Ectodermal cell (in vitro differentiated cells): ENCODE data around the gene RASD2.

Experiments used
- H3K27ac ChIP-seq: 2 replicates; pipeline ENCODE4 v1.7.0; 2013; ENCODE audit warnings: mild to moderate bottlenecking, low read depth, low read length; ENCODE audit not compliant: insufficient read depth, poor library complexity, severe bottlenecking
- H3K27me3 ChIP-seq: 2 replicates; pipeline ENCODE4 v1.7.0; 2013; ENCODE audit warnings: mild to moderate bottlenecking, low read length; ENCODE audit not compliant: insufficient read depth, control insufficient read depth, poor library complexity, severe bottlenecking
- H3K36me3 ChIP-seq: one replicate; pipeline ENCODE4 v1.7.0; 2013; ENCODE audit warnings: low read length; ENCODE audit not compliant: control insufficient read depth, insufficient read depth
- H3K4me1 ChIP-seq: one replicate; pipeline ENCODE4 v1.7.0; 2013; ENCODE audit warnings: low read length; ENCODE audit not compliant: control insufficient read depth, insufficient read depth
- H3K4me3 ChIP-seq: 2 replicates; pipeline ENCODE4 v1.7.0; 2013; ENCODE audit warnings: low read depth, low read length, control low read depth; ENCODE audit not compliant: insufficient read depth
- H3K9me3 ChIP-seq: 2 replicates; pipeline ENCODE4 v1.7.0; 2013; ENCODE audit warnings: mild to moderate bottlenecking, low read length, moderate library complexity; ENCODE audit not compliant: control insufficient read depth
- WGBS, 2 experiments: methylation state at CpG; one replicate each; pipeline ENCODE4 v1.1.7; 2013; ENCODE audit warnings: missing lambda C conversion rate in 2 of 2; 5-methylcytosine and 5-hydroxymethylcytosine counted together

The RASD2 gene

GRCh38 chr22:35570686-35571194, 30.1 kb downstream of the RASD2 start:
- no peaks in the 10 kb centered on the region for H3K36me3 ChIP-seq
- 90 to 91% methylated on average over 14 of the region's 14 CpGs for WGBS, 2 experiments
- no peak overlapping the region for H3K4me3 ChIP-seq
- H3K27me3 ChIP-seq, result peaks cover 3% of the 10 kb centered on the region
- no peaks in the 10 kb centered on the region for H3K9me3 ChIP-seq
- peaks cover 12% of the 10 kb centered on the region for H3K4me1 ChIP-seq
- no peak overlapping the region for H3K27ac ChIP-seq

DNA sequence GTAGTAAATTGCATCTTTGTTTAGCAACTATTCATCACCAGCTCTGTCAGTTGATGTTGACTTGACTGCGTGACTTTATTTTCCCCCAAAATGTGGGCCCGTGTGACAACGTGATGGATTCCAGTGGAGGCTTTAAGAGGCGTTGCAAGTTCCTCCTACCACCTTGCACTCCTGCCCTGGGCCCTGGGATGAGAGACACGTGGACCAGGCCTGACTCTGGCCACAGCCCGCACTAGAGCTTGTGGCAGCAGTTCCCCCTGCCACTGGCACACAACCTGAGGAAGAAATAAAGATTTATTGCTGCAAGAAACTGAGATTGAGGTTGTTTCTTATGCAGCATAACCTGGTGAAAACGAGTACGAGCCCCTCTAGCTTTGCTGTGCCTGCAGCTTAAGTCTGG, 31.9 kb downstream of the RASD2 start:
- no peak overlapping the region for H3K27ac ChIP-seq
- 84 to 85% methylated on average over 8 of the region's 8 CpGs for WGBS, 2 experiments
- no peak overlapping the region for H3K4me3 ChIP-seq
- H3K36me3 ChIP-seq, result no peaks in the 10 kb centered on the region
- H3K4me1 ChIP-seq, result peaks cover 11% of the 10 kb centered on the region
- no peaks in the 10 kb centered on the region for H3K9me3 ChIP-seq
- peaks cover 3% of the 10 kb centered on the region for H3K27me3 ChIP-seq

DNA sequence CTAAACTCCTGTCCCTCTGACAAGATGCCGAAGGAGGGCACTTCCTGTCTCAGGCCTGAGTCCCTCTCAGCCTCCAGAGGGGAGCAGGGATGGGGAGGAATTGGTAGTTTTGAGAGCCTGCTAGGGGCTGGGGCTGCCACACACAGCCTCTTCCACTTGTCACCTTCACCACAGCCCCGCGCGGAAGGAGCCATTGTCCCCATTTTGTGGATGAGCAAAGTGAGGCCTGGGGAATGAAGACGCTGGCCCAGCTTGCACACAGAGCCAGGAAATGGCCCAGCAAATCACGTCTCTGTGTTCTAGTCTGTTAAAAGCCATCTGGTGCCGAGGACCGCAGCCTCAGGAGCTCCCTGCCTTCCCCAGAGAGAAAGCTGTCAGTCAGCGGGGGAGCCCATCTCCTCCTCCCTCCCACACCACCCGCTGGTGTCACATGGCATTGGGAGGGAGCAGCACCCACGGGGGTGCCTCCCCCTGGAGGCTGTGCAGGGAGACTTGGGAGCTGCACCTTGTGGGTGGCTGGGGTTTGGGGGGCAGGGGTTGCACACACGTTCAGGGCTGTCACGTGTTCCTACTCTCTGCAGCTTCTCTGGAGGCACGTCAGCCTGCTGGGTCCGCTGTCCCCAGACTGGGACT, 34.6 kb downstream of the RASD2 start:
- Histone ChIP-seq H3K36me3 (no peaks in the 10 kb centered on the region), H3K27me3 (peaks cover 3% of the 10 kb centered on the region), H3K4me3 (no peak overlapping the region), H3K27ac (no peak overlapping the region), H3K9me3 (no peaks in the 10 kb centered on the region), H3K4me1 (peaks cover 4% of the 10 kb centered on the region)
- 63 to 67% methylated on average over 15 of the region's 15 CpGs for WGBS, 2 experiments

GRCh38 chr22:35576671-35577070, 36.0 kb downstream of the RASD2 start:
- Histone ChIP-seq H3K4me1 (peaks cover 4% of the 10 kb centered on the region), H3K36me3 (no peaks in the 10 kb centered on the region), H3K4me3 (no peak overlapping the region), H3K27me3 (peaks cover 3% of the 10 kb centered on the region), H3K9me3 (no peaks in the 10 kb centered on the region), H3K27ac (no peak overlapping the region)
- 95 to 96% methylated on average over 8 of the region's 8 CpGs for WGBS, 2 experiments

- Histone ChIP-seq H3K27ac (no peak overlapping the region), H3K27me3 (peaks cover 3% of the 10 kb centered on the region), H3K9me3 (no peaks in the 10 kb centered on the region), H3K4me1 (peaks cover 4% of the 10 kb centered on the region), H3K36me3 (no peaks in the 10 kb centered on the region), H3K4me3 (no peak overlapping the region)
- WGBS, 2 experiments, result 87 to 92% methylated on average over 2 of the region's 2 CpGs
Measured at GRCh38 chr22:35577799-35578659, 37.4 kb downstream of the RASD2 start.

DNA sequence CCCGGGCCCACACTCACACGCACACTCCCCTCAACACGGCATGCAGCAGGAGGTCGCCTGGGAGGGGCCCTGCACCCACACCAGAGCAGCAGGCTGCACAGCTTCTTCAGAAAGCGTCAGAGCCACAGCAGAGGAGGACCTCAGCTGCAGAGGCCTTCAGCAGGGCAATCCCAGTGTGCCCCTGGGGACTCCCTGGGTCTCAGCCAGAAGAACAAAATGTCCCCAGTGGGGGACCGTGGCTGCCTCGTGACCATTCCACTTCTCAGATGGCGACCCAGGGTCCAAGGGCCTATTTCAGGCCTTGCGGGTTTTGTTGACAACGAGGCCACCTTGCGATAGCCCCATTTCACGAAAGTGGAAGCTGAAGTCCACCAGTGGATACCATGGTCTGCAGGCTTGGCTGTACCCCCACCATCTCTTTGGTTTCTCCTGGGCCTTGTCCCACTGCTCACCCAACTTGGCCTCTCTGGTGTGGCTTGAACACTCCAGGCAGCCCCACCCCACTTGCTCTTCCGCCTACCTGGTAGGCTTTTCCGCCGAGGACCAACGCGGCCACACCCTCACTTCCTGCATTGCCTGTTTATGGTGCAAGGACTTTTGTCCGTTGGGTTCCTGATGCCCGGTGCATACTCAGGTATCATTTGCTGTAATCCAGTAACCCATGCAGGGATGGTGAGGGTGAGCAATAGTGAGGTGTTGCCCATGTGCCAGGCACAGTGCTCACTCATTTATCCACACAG, 38.4 kb downstream of the RASD2 start:
- Histone ChIP-seq H3K4me1 (peaks cover 4% of the 10 kb centered on the region), H3K4me3 (no peak overlapping the region), H3K36me3 (no peaks in the 10 kb centered on the region), H3K27ac (no peak overlapping the region), H3K9me3 (no peaks in the 10 kb centered on the region), H3K27me3 (peaks cover 3% of the 10 kb centered on the region)
- 91% methylated on average over 19 of the region's 19 CpGs for WGBS, 2 experiments

DNA sequence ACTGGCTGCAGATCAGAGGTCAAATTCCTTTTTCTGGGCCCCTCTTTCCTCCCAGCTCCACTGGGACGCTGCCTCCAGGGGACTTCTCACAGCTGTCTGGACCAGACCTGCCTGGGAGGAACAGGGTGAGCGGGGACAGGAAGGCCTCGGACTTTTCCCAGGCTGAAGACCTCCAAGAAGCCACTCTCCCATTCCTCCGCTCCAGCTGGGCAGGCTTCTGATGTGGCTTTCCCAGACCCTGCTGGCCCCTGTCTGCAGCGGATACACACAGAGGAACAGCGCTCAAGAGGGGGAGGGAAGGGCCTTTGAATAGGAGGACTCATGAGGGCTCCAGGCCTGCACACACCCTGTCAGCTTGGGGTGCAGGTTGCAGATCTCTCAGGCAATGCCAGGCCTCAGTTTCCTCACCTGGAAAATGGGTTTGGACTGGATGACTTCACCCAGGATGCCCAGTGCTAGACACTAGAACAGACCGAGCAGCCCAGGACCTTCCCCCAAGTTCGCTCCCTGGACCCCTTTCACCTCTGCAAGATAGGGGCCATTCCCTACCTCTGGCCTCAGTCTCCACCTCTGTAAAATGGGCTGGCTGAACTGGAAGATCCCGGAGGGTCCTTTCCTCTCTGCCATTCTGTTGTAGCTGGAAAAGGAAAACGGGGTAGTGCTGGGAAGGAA, 39.9 kb downstream of the RASD2 start:
- WGBS, 2 experiments, result 88 to 90% methylated on average over 10 of the region's 10 CpGs
- Histone ChIP-seq H3K9me3 (no peaks in the 10 kb centered on the region), H3K4me1 (peaks cover 1% of the 10 kb centered on the region), H3K27ac (no peak overlapping the region), H3K4me3 (no peak overlapping the region), H3K27me3 (no peaks in the 10 kb centered on the region), H3K36me3 (no peaks in the 10 kb centered on the region)

GRCh38 chr22:35581023-35581413, 40.4 kb downstream of the RASD2 start:
- Histone ChIP-seq H3K4me3 (no peak overlapping the region), H3K27me3 (no peaks in the 10 kb centered on the region), H3K36me3 (no peaks in the 10 kb centered on the region), H3K9me3 (no peaks in the 10 kb centered on the region), H3K4me1 (no peaks in the 10 kb centered on the region), H3K27ac (no peak overlapping the region)
- 89 to 91% methylated on average over 5 of the region's 5 CpGs for WGBS, 2 experiments

GRCh38 chr22:35582218-35582860, 41.7 kb downstream of the RASD2 start:
- H3K4me1 ChIP-seq, result no peaks in the 10 kb centered on the region
- 91 to 92% methylated on average over 9 to 11 of the region's 11 CpGs for WGBS, 2 experiments

More at GRCh38 chr22:35582218-35582860, 41.7 kb downstream of the RASD2 start:
- H3K36me3 ChIP-seq, result no peaks in the 10 kb centered on the region
- no peaks in the 10 kb centered on the region for H3K27me3 ChIP-seq
- H3K4me3 ChIP-seq, result no peak overlapping the region
- H3K9me3 ChIP-seq, result no peaks in the 10 kb centered on the region
- H3K27ac ChIP-seq, result no peak overlapping the region
